Measurements from ENCODE around the gene TRERF1. TPM values are rescaled to one million over a fixed set of nuclear protein-coding genes. Genes with fewer than 3 reads are reported as not detected.

Gene TRERF1
- total RNA-seq, 4 donors from 2014 or later, result 14.7 to 22.0 (median 19.0) TPM

DNA sequence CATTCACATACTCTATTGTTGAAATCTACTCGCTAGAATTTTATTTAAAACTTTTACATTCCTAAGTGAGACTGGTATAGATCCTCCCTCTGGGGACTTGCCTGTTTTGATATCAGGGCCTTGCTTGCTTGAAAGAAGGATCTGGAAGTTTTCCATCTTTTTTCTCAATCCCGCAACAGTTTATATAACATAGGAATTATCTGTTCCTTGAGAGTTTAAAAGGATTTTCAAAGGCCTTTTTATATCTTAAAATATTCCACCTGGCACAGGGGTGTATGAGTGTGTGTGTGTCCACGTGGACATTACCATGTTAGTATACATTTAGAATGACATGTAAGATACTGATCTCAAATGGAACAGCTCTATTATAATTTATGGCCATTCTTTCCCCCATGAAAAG, 96.3 kb downstream of the TRERF1 start:
- TF ChIP-seq EP300 (IDR thresholded peaks at IDR 0.05) (no peak), POLR2A (IDR thresholded peaks at IDR 0.05) (no peak), POLR2AphosphoS5 (IDR thresholded peaks at IDR 0.05) (no peak)
- TF ChIP-seq, protein P1, sequence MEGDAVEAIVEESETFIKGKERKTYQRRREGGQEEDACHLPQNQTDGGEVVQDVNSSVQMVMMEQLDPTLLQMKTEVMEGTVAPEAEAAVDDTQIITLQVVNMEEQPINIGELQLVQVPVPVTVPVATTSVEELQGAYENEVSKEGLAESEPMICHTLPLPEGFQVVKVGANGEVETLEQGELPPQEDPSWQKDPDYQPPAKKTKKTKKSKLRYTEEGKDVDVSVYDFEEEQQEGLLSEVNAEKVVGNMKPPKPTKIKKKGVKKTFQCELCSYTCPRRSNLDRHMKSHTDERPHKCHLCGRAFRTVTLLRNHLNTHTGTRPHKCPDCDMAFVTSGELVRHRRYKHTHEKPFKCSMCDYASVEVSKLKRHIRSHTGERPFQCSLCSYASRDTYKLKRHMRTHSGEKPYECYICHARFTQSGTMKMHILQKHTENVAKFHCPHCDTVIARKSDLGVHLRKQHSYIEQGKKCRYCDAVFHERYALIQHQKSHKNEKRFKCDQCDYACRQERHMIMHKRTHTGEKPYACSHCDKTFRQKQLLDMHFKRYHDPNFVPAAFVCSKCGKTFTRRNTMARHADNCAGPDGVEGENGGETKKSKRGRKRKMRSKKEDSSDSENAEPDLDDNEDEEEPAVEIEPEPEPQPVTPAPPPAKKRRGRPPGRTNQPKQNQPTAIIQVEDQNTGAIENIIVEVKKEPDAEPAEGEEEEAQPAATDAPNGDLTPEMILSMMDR (IDR thresholded peaks at IDR 0.05), result no peak
- peaks cover 6% of the 10 kb centered on the region for H3K4me1 ChIP-seq
- 79% methylated on average over 3 of the region's 3 CpGs for WGBS
- H3K27me3 ChIP-seq, result no peaks in the 10 kb centered on the region
- peaks cover 4% of the 10 kb centered on the region for H3K36me3 ChIP-seq
- H3K9me3 ChIP-seq, result no peaks in the 10 kb centered on the region
- no peak for DNase-seq (ENCODE audit: low spot score in 2 of 2)
- H3K27ac ChIP-seq, result no peak overlapping the region
- no peak overlapping the region for H3K4me3 ChIP-seq

DNA sequence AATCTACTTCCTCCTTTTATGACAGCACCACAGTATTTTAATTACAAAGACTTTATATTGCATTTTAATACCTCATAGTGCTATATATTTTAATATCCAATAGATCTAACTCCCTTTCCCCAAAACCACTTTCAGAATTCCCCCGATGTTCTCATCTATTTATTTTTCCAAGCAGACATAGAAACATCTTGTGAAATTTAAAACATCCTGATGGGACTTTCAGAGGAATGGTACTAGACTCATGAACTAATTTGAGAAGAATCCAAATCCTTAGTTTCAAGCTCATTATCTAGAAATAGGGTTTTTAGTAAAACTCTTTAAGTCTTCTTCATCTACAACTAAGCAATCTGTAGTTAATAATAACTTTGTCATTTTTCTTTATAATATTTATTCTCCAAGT, 97.0 kb downstream of the TRERF1 start:
- Histone ChIP-seq H3K27ac (no peak overlapping the region), H3K27me3 (no peaks in the 10 kb centered on the region), H3K4me1 (peaks cover 6% of the 10 kb centered on the region), H3K36me3 (peaks cover 4% of the 10 kb centered on the region), H3K9me3 (no peaks in the 10 kb centered on the region), H3K4me3 (no peak overlapping the region)
- WGBS, result 78% methylated on average over 1 of the region's 1 CpG
- no peak for DNase-seq (ENCODE audit: low spot score in 2 of 2)
- no peak for TF ChIP-seq POLR2AphosphoS5 (IDR thresholded peaks at IDR 0.05)
- TF ChIP-seq, protein P1 (IDR thresholded peaks at IDR 0.05), result no peak
- TF ChIP-seq EP300 (IDR thresholded peaks at IDR 0.05), result no peak
- TF ChIP-seq POLR2A (IDR thresholded peaks at IDR 0.05), result no peak

DNA sequence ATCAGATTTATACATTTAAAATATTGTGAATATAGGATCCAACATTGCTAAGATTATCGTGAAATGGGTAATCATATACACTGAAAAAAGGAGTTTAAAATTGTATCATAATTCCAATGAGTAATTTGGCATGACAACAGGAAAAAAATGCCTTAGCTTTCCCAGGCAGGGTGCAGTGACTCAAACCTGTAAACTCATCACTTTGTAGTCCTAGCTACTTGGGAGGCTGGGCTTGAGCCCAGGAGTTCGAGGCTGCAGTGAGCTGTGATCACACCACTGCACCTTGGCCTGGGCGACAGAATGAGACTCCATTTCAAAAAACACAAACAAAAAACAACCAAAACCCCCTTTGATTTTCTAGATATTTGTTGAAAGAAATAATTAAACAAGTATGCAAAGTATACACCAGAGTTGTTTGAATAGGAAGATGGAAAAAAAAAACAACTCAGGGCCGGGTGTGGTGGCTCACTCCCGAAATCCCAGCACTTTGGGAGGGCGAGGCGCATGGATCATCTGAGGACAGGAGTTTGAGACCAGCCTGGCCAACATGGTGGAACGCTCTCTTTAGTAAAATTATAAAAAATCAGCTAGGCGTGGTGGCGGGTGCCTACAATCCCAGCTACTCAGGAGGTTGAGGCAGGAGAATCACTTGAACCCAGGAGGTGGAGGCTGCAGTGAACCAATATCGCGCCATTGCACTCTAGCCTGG, 98.7 kb downstream of the TRERF1 start:
- H3K27me3 ChIP-seq, result no peaks in the 10 kb centered on the region
- WGBS, result 88% methylated on average over 12 of the region's 12 CpGs
- no peak overlapping the region for H3K4me3 ChIP-seq
- no peaks in the 10 kb centered on the region for H3K9me3 ChIP-seq
- peaks cover 4% of the 10 kb centered on the region for H3K4me1 ChIP-seq
- TF ChIP-seq EP300 (IDR thresholded peaks at IDR 0.05) (no peak), POLR2A (IDR thresholded peaks at IDR 0.05) (no peak), POLR2AphosphoS5 (IDR thresholded peaks at IDR 0.05) (no peak)
- TF ChIP-seq, protein P1 (IDR thresholded peaks at IDR 0.05), result no peak
- DNase-seq (ENCODE audit: low spot score in 2 of 2), result no peak
- H3K27ac ChIP-seq, result no peak overlapping the region
- peaks cover 4% of the 10 kb centered on the region for H3K36me3 ChIP-seq

DNA sequence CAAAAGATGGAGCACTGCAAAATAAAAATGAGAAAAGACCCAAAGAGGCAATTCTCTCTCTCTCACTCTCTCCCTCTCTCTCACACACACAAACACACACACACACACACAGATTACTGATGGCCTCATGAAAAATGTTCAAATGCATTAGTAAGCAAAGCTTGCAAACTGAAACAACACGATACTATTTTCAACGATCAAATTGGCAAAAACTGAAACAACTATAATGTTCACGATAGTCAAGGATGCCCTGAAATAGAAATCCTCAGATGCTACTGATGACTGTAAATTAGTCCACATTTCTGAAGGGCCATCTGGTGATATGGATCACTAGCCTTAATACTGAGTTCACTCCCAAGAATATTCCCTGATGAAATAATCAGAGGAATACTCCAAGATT, 100.8 kb downstream of the TRERF1 start:
- Histone ChIP-seq H3K27me3 (no peaks in the 10 kb centered on the region), H3K27ac (no peak overlapping the region), H3K4me3 (no peak overlapping the region), H3K36me3 (no peaks in the 10 kb centered on the region), H3K9me3 (no peaks in the 10 kb centered on the region), H3K4me1 (no peaks in the 10 kb centered on the region)
- DNase-seq (ENCODE audit: low spot score in 2 of 2), result no peak
- TF ChIP-seq, protein P1 (IDR thresholded peaks at IDR 0.05), result no peak
- TF ChIP-seq POLR2AphosphoS5 (IDR thresholded peaks at IDR 0.05), result no peak
- no peak for TF ChIP-seq EP300 (IDR thresholded peaks at IDR 0.05)
- no peak for TF ChIP-seq POLR2A (IDR thresholded peaks at IDR 0.05)
- WGBS, result 54% methylated on average over 3 of the region's 3 CpGs

DNA sequence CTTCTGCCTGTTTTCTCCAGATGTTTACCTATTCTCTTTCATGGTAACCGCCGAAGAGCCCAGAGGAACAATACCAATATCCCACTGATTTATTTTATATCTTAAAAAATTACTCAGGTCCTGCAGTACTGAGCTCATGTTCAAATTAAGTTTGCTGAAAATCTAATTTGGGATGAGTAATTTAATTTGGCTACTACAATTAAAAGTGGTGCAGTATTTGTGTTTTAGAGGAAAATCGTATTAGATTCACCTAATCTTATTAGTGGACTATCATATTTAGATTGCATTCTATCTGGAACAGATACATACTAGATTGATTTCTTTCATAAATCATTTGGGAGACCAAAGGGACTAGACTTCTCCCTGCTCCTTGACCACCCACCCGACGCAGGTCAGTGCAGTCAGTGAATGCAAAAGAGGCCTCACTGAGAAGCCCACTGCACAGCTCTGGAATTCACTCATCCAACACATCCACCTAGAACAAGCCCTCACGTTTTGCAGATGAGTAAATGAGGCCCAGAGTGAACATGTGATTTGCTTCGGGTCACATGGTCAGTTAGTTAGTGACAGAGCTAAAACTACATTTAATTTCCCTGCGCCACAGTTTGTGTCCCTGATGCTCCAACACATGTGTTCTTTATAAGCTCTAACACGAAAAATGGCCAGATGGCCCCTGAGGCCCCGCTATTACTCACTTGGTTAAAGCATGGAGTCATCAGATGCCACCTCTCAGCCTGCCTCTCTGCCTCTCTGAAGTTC, 101.8 kb downstream of the TRERF1 start:
- Histone ChIP-seq H3K9me3 (no peaks in the 10 kb centered on the region), H3K4me3 (no peak overlapping the region), H3K36me3 (no peaks in the 10 kb centered on the region), H3K27me3 (no peaks in the 10 kb centered on the region), H3K27ac (no peak overlapping the region), H3K4me1 (no peaks in the 10 kb centered on the region)
- peak in 1 of 2 donors; percentile 43 for DNase-seq (ENCODE audit: low spot score in 2 of 2)
- WGBS, result 82% methylated on average over 10 of the region's 10 CpGs
- no peak for TF ChIP-seq POLR2AphosphoS5 (IDR thresholded peaks at IDR 0.05)
- no peak for TF ChIP-seq EP300 (IDR thresholded peaks at IDR 0.05)
- TF ChIP-seq, protein P1 (IDR thresholded peaks at IDR 0.05), result no peak
- no peak for TF ChIP-seq POLR2A (IDR thresholded peaks at IDR 0.05)

Data from suprapubic skin (tissue), 4 donors.